Testis (tissue), 3 donors: ENCODE results near the gene SAMD4A. TPM values are rescaled to one million over a fixed set of nuclear protein-coding genes. Genes with fewer than 3 reads are reported as not detected.

Experiments used
- DNase-seq: peaks from one replicate; pipeline ENCODE4 v3.0.0-alpha.2; 2019
- H3K27ac ChIP-seq, 2 donors: fragments of 200-600 bp; sonication (generic); one replicate each; pipeline ENCODE4 v1.5.1; 2019
- H3K27me3 ChIP-seq: fragments of 200-600 bp; sonication (generic); one replicate; pipeline ENCODE4 v1.5.1; 2019
- H3K36me3 ChIP-seq: fragments of 200-600 bp; sonication (generic); one replicate; pipeline ENCODE4 v1.5.1; 2017; ENCODE audit warnings: low read depth; ENCODE audit errors: missing control alignments
- H3K4me1 ChIP-seq: fragments of 200-600 bp; sonication (generic); one replicate; pipeline ENCODE4 v1.5.1; 2019
- H3K4me3 ChIP-seq, 2 donors: fragments of 200-600 bp; sonication (generic); one replicate each; pipeline ENCODE4 v1.5.1; 2017 to 2019
- H3K9me3 ChIP-seq: fragments of 200-600 bp; sonication (generic); one replicate; pipeline ENCODE4 v1.5.1; 2017
- CTCF ChIP-seq, 3 experiments: fragments of 450-650 bp in 2 of 3; fragments of 200-600 bp in 1 of 3; sonication (generic) in 1 of 3; IDR thresholded peaks; one replicate each; pipeline ENCODE4 v1.5.1; 2016 to 2019; ENCODE audit warnings: antibody characterized with exemption in 3 of 3, mild to moderate bottlenecking in 2 of 3, moderate library complexity in 1 of 3
- POLR2A ChIP-seq: fragments of 450-650 bp; IDR thresholded peaks from one replicate; pipeline ENCODE4 v1.6.1; 2017; ENCODE audit warnings: antibody characterized with exemption, mild to moderate bottlenecking, moderate library complexity
- WGBS, 2 donors: methylation state at CpG; one replicate each; pipeline ENCODE4 v1.1.5; 2018; 5-methylcytosine and 5-hydroxymethylcytosine counted together
- intact Hi-C: fragments of 100-400 bp; cut with DNase I; formaldehyde crosslinking; loops from one replicate; pipeline ENCODE4 v1.15.1; 2023; ENCODE audit warnings: low total_unique reads
- polyA plus RNA-seq: library from polyadenylated mRNA; stranded (reverse); fragments of 350-450 nt; fragmentation: Illumina TruSeq; extraction: RNeasy Lipid Tissue Mini Kit (QIAGEN cat#74804); gene quantifications from one replicate; pipeline ENCODE4 v1.2.3, GENCODE V29; 2014; ENCODE audit warnings: low read depth, low replicate concordance; ENCODE audit not compliant: insufficient read depth
- total RNA-seq, 2 donors: library from RNA; depleted of rRNA; stranded (reverse); fragments of >200 nt; gene quantifications; one replicate each; pipeline ENCODE4 v1.2.3, GENCODE V29; 2016

Gene SAMD4A
- total and polyA plus RNA-seq, 3 donors from 2014 or later, result 103 to 369 (median 259) TPM

DNA sequence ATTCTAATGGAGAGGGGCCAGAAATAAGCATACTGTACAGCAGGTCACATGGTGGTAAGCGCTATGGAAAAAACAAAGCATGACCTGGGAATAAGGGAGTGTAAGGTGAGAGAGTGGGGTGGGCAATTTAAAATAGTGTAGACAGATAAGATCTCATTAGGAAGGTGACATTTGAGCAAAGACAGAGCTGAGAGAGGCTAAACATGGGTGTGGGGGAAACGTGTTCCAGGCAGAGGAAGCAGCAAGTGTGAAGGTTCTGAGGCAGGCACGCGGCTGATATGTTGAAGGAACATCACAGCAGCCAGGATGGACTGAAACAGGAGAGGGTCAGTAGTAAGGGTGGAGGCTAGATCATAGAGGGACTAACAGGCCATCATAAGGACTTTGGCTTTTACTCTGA, 126.8 kb downstream of the SAMD4A start:
- 95 to 99% methylated on average over 4 of the region's 4 CpGs for WGBS, 2 donors
- H3K4me1 ChIP-seq, result peaks cover 3% of the 10 kb centered on the region
- H3K27ac ChIP-seq, result no peak overlapping the region
- H3K9me3 ChIP-seq, result no peaks in the 10 kb centered on the region
- intact Hi-C loops, result loop anchor here (5.0 kb wide), 2 partner anchors 79 to 126 kb away; partner anchors contain the start of gene SAMD4A
- no peak for TF ChIP-seq POLR2A
- no peak for TF ChIP-seq CTCF (IDR thresholded peaks at IDR 0.05)
- H3K27me3 ChIP-seq, result no peaks in the 10 kb centered on the region
- DNase-seq, result no peak
- no peak overlapping the region for H3K4me3 ChIP-seq
- H3K36me3 ChIP-seq, result no peaks in the 10 kb centered on the region

DNA sequence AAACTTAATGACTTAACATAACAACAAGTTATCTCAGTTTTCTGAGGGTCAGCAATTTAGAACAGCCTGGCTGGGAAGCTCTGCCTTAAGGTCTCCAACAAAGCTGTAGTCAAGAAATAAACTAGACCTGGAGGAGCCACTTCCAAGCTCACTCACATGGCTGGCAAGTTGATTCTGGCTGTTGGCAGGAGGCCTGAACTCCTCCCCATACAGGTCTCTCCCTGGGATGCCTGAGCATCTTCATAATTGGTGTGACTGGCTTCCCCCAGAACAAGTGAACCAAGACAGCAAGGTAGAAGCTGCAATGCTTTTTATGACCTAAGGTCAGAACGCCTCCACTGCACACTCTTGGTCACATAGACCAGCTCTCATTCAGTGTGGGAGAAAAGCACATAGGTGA, 128.3 kb downstream of the SAMD4A start:
- Histone ChIP-seq H3K36me3 (no peaks in the 10 kb centered on the region), H3K4me3 (no peak overlapping the region), H3K9me3 (no peaks in the 10 kb centered on the region), H3K27me3 (no peaks in the 10 kb centered on the region), H3K4me1 (peaks cover 9% of the 10 kb centered on the region), H3K27ac (no peak overlapping the region)
- no peak for TF ChIP-seq CTCF (IDR thresholded peaks at IDR 0.05)
- TF ChIP-seq POLR2A, result no peak
- WGBS, 2 donors, result 89 to 100% methylated on average over 1 of the region's 1 CpG
- no peak for DNase-seq
- intact Hi-C loops, result no loop called here

DNA sequence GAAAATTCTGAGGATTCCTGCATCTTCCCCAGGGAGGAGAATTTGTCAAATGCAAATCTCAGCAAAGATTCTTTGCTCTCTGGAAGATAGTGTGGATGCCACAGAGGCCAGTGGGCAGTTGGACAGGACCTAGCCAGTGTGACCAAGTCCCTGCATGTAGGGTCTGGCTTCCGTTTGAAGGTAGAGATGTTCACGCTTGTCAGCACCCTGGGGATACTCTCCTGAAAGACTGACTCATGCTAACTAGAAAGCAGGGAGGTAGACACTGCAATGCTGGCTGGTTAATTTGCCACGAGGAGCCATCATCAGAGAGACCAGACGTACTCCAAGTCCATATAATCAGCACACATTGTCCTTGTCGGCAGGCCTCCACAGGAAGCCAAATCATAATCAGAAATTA, 130.1 kb downstream of the SAMD4A start:
- no peaks in the 10 kb centered on the region for H3K36me3 ChIP-seq
- TF ChIP-seq CTCF (IDR thresholded peaks at IDR 0.05) (no peak), POLR2A (no peak)
- H3K27me3 ChIP-seq, result no peaks in the 10 kb centered on the region
- H3K4me1 ChIP-seq, result peaks cover 9% of the 10 kb centered on the region
- H3K27ac ChIP-seq, result no peak overlapping the region
- intact Hi-C loops, result no loop called here
- no peak overlapping the region for H3K4me3 ChIP-seq
- 50 to 76% methylated on average over 5 of the region's 5 CpGs for WGBS, 2 donors
- no peak for DNase-seq
- no peaks in the 10 kb centered on the region for H3K9me3 ChIP-seq

DNA sequence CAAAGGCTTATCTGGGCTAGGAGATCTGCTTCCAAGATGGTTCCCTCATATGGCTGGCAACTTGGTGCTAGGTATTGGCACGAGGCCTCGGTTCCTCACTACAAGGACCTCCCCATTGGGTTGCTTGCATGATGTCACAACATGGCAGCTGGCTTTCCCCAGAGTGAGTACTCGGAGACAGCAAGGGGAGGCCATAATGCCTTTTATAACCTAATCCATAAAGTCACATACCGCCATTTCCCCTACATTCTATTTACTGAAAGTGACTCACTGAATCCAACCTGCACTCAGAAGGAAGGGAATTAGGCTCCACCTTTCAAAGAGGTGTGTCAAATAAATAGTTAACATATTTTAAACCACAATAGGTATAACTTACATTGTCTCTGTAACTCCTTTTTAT, 130.9 kb downstream of the SAMD4A start:
- peaks cover 9% of the 10 kb centered on the region for H3K4me1 ChIP-seq
- no peaks in the 10 kb centered on the region for H3K27me3 ChIP-seq
- H3K36me3 ChIP-seq, result no peaks in the 10 kb centered on the region
- H3K4me3 ChIP-seq, result no peak overlapping the region
- intact Hi-C loops, result no loop called here
- DNase-seq, result no peak
- no peak for TF ChIP-seq CTCF (IDR thresholded peaks at IDR 0.05)
- H3K27ac ChIP-seq, result no peak overlapping the region
- H3K9me3 ChIP-seq, result no peaks in the 10 kb centered on the region
- 88 to 98% methylated on average over 4 of the region's 4 CpGs for WGBS, 2 donors

DNA sequence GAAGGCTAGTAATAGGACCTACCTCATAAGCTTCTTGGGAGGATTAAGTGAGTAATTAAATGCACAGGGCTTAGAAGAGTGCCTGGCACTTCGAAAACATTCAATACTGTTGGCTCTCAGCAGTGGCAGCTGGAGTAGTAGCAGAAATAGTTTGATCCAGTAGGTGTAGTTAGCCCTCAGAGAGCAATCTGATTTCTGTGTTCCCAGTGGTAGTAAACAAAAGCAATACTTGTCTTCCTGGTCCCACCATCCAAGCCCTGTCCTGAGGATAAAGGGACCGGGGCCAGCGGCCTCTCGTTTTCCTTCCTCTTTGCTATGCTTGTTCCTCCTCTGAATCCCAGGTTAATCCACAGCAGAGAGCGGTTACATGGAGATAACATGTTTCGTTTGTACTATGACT, 131.6 kb downstream of the SAMD4A start:
- TF ChIP-seq POLR2A (no peak), CTCF (IDR thresholded peaks at IDR 0.05) (no peak)
- H3K27me3 ChIP-seq, result no peaks in the 10 kb centered on the region
- intact Hi-C loops, result no loop called here
- DNase-seq, result no peak
- H3K36me3 ChIP-seq, result no peaks in the 10 kb centered on the region
- H3K4me3 ChIP-seq, result no peak overlapping the region
- no peak overlapping the region for H3K27ac ChIP-seq
- H3K4me1 ChIP-seq, result peaks cover 9% of the 10 kb centered on the region
- H3K9me3 ChIP-seq, result no peaks in the 10 kb centered on the region
- WGBS, 2 donors, result 63% methylated on average over 6 of the region's 6 CpGs
